ENCODE data around the gene FOXP1. TPM values are rescaled to one million over a fixed set of nuclear protein-coding genes. Genes with fewer than 3 reads are reported as not detected.
A peak's percentile ranks its signal among the peaks of the same experiment; 100 is the strongest.

FOXP1 gene
- total and polyA plus RNA-seq, 2 donors (not counting 1 experiment from before 2014, with no cell fraction given) = 91.1 to 508 TPM

DNA sequence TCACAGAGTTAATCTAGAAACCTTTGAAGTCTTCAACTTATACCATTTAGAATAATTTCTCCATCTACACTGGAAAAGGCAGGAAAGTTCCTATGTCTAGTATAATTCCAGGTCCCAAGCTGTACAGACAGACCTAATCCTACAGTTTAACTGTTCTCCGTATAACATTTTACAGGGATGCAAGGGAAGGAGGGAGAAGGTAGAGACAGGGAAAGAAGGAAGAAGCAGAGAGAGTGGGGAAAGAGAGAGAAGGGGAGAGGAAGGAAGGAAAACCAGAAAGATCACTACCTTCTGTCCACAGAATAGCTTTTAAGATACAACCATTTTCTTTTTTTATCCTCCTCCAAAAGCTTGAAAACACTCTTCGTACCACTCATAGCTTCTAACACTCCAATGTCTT lies 185.8 kb downstream of the FOXP1 start:
- ChIA-PET CTCF (interaction anchor here (0.6 to 5.2 kb wide), 26 partner anchors 8 to 315 kb away, joined by 3 to 39 read pairs (median 4); partner anchors contain the start of gene FOXP1), POLR2A (interaction anchor here (0.6 to 2.0 kb wide), 6 partner anchors 9 to 114 kb away, joined by 3 to 4 read pairs (median 4); no protein-coding TSS in a partner anchor)
- peak overlapping the region; percentile 46 for H2AFZ ChIP-seq (ENCODE audit: insufficient read depth, low read depth, low read length, poor library complexity, severe bottlenecking)
- peaks cover 0 to 2% (median 0%) of the 10 kb centered on the region in 3 donors for H3K9me3 ChIP-seq (ENCODE audit: control extremely low read depth in 1 of 3, control insufficient read depth in 2 of 3, insufficient read depth in 1 of 3, low read length in 2 of 3)
- WGBS (ENCODE audit: insufficient coverage) = no CpG with 5 or more reads among the region's 2 CpGs
- H3K9ac ChIP-seq (ENCODE audit: low read length) = peak overlapping the region; percentile 44
- peaks cover 71 to 89% of the 10 kb centered on the region in 2 donors for H3K4me1 ChIP-seq (ENCODE audit: control insufficient read depth in 2 of 2, insufficient read depth in 2 of 2, low read length in 2 of 2)
- peak overlapping the region; percentile 58 to 82 for H3K27ac ChIP-seq (ENCODE audit: low read length in 2 of 2)
- H3K27me3 ChIP-seq (replicated peaks in 1 of 4; ENCODE audit: control extremely low read depth in 1 of 4, control insufficient read depth in 3 of 4, insufficient read depth in 4 of 4, low read length in 3 of 4) = no peaks in the 10 kb centered on the region
- peak overlapping the region; percentile 61 for H3K27ac Mint-ChIP-seq
- H3K9me3 Mint-ChIP-seq (ENCODE audit: insufficient read depth) = no peaks in the 10 kb centered on the region
- peak overlapping the region in 2 of 5 experiments; percentile 2 to 34 for H3K4me3 ChIP-seq (ENCODE audit: control extremely low read depth in 1 of 5, extremely low read depth in 1 of 5, insufficient read depth in 1 of 5, low read depth in 2 of 5, low read length in 4 of 5)
- TF ChIP-seq, protein P1, sequence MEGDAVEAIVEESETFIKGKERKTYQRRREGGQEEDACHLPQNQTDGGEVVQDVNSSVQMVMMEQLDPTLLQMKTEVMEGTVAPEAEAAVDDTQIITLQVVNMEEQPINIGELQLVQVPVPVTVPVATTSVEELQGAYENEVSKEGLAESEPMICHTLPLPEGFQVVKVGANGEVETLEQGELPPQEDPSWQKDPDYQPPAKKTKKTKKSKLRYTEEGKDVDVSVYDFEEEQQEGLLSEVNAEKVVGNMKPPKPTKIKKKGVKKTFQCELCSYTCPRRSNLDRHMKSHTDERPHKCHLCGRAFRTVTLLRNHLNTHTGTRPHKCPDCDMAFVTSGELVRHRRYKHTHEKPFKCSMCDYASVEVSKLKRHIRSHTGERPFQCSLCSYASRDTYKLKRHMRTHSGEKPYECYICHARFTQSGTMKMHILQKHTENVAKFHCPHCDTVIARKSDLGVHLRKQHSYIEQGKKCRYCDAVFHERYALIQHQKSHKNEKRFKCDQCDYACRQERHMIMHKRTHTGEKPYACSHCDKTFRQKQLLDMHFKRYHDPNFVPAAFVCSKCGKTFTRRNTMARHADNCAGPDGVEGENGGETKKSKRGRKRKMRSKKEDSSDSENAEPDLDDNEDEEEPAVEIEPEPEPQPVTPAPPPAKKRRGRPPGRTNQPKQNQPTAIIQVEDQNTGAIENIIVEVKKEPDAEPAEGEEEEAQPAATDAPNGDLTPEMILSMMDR (IDR thresholded peaks at IDR 0.05) = no peak
- no peak for TF ChIP-seq EZH2 (IDR thresholded peaks at IDR 0.05; ENCODE audit: borderline replicate concordance, insufficient read depth, low read depth, low read length, poor library complexity, severe bottlenecking)
- no peak for DNase-seq
- H4K20me1 ChIP-seq (ENCODE audit: control insufficient read depth, insufficient read depth, low read length, poor library complexity, severe bottlenecking) = no peaks in the 10 kb centered on the region
- H3K79me2 ChIP-seq (ENCODE audit: control insufficient read depth, insufficient read depth, low read length) = peaks cover 95% of the 10 kb centered on the region
- peak overlapping the region; percentile 60 for H3K4me2 ChIP-seq (replicated peaks; ENCODE audit: low read depth, low read length, poor library complexity, severe bottlenecking)
- ATAC-seq (ENCODE audit: low read depth) = no peak
- intact Hi-C loops (cut with micrococcal nuclease) = loop anchor here (2.0 to 5.0 kb wide), 2 partner anchors 19 to 115 kb away; no protein-coding TSS in a partner anchor
- H3K4me3 Mint-ChIP-seq = peak overlapping the region; percentile 62
- H3K36me3 ChIP-seq (replicated peaks in 1 of 2; ENCODE audit: control extremely low read depth in 1 of 2, control insufficient read depth in 1 of 2, extremely low read depth in 1 of 2, insufficient read depth in 2 of 2, low read length in 1 of 2) = no peaks in the 10 kb centered on the region
- H3K27me3 Mint-ChIP-seq = no peaks in the 10 kb centered on the region
- H3K4me1 Mint-ChIP-seq = peaks cover 79% of the 10 kb centered on the region

DNA sequence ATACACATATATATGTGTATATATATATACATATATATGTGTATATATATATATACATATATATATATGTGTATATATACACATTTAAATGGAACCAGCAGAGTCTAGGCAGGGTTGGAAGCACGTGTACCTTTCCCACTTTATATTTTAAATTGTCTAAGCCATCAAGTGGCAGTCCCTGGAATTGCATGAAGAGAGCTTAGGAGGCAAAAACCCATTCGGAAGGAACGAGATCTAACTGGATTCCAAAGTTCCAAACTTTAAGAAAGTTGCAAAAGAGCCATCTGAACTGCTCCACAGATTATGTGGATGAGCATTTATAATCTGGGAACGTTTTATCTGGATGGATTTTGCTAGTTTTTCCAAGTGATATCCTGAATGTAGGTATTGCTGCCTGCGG lies 186.5 kb downstream of the FOXP1 start:
- H3K4me3 ChIP-seq (ENCODE audit: control extremely low read depth in 1 of 5, extremely low read depth in 1 of 5, insufficient read depth in 1 of 5, low read depth in 2 of 5, low read length in 4 of 5) = no peak overlapping the region
- H3K4me2 ChIP-seq (replicated peaks; ENCODE audit: low read depth, low read length, poor library complexity, severe bottlenecking) = peak overlapping the region; percentile 60
- H3K4me1 Mint-ChIP-seq = peaks cover 77% of the 10 kb centered on the region
- intact Hi-C loops (cut with micrococcal nuclease) = loop anchor here (5.0 kb wide), 1 partner anchor 115 kb away; no protein-coding TSS in a partner anchor
- no peak overlapping the region for H3K9ac ChIP-seq (ENCODE audit: low read length)
- peaks cover 69 to 88% of the 10 kb centered on the region in 2 donors for H3K4me1 ChIP-seq (ENCODE audit: control insufficient read depth in 2 of 2, insufficient read depth in 2 of 2, low read length in 2 of 2)
- peak overlapping the region; percentile 62 for H3K4me3 Mint-ChIP-seq
- no peaks in the 10 kb centered on the region for H3K36me3 ChIP-seq (replicated peaks in 1 of 2; ENCODE audit: control extremely low read depth in 1 of 2, control insufficient read depth in 1 of 2, extremely low read depth in 1 of 2, insufficient read depth in 2 of 2, low read length in 1 of 2)
- peak overlapping the region; percentile 58 to 82 for H3K27ac ChIP-seq (ENCODE audit: low read length in 2 of 2)
- TF ChIP-seq, protein P1 (IDR thresholded peaks at IDR 0.05) = peak; percentile 44
- TF ChIP-seq EZH2 (IDR thresholded peaks at IDR 0.05; ENCODE audit: borderline replicate concordance, insufficient read depth, low read depth, low read length, poor library complexity, severe bottlenecking) = no peak
- ATAC-seq (ENCODE audit: low read depth) (no peak), DNase-seq (peak; percentile 47)
- CTCF ChIA-PET = interaction anchor here (0.6 to 5.2 kb wide), 20 partner anchors 9 to 315 kb away, joined by 3 to 39 read pairs (median 4); partner anchors contain the start of gene FOXP1
- no peaks in the 10 kb centered on the region for H3K27me3 ChIP-seq (replicated peaks in 1 of 4; ENCODE audit: control extremely low read depth in 1 of 4, control insufficient read depth in 3 of 4, insufficient read depth in 4 of 4, low read length in 3 of 4)
- WGBS (ENCODE audit: insufficient coverage) = no CpG with 5 or more reads among the region's 5 CpGs
- no peak overlapping the region for H3K27ac Mint-ChIP-seq
- peaks cover 0 to 2% (median 0%) of the 10 kb centered on the region in 3 donors for H3K9me3 ChIP-seq (ENCODE audit: control extremely low read depth in 1 of 3, control insufficient read depth in 2 of 3, insufficient read depth in 1 of 3, low read length in 2 of 3)
- POLR2A ChIA-PET = interaction anchor here (1.1 to 2.0 kb wide), 3 partner anchors 9 to 47 kb away, joined by 4 read pairs; no protein-coding TSS in a partner anchor
- H3K79me2 ChIP-seq (ENCODE audit: control insufficient read depth, insufficient read depth, low read length) = peaks cover 92% of the 10 kb centered on the region
- H2AFZ ChIP-seq (ENCODE audit: insufficient read depth, low read depth, low read length, poor library complexity, severe bottlenecking) = no peak overlapping the region
- H4K20me1 ChIP-seq (ENCODE audit: control insufficient read depth, insufficient read depth, low read length, poor library complexity, severe bottlenecking) = no peaks in the 10 kb centered on the region
- H3K9me3 Mint-ChIP-seq (ENCODE audit: insufficient read depth) = no peaks in the 10 kb centered on the region
- H3K27me3 Mint-ChIP-seq = no peaks in the 10 kb centered on the region

Data from B cell (primary cell).